Ishikawa (cell line): Measurements from ENCODE around the gene ZSWIM5.

Source experiments
- CEBPB ChIP-seq: IDR thresholded peaks from 2 replicates; pipeline ENCODE4 v1.6.1; 2012
- CREB1 ChIP-seq: IDR thresholded peaks from 2 replicates; pipeline ENCODE4 v1.6.1; 2012; ENCODE audit warnings: low read depth
- EGR1 ChIP-seq: IDR thresholded peaks from 2 replicates; pipeline ENCODE4 v1.6.1; 2012
- EP300 ChIP-seq: IDR thresholded peaks from 2 replicates; pipeline ENCODE4 v1.6.1; 2012; ENCODE audit warnings: borderline replicate concordance
- FOXM1 ChIP-seq: IDR thresholded peaks from 2 replicates; pipeline ENCODE4 v1.6.1; 2012; ENCODE audit warnings: low read depth, borderline replicate concordance
- NFIC ChIP-seq: IDR thresholded peaks from 2 replicates; pipeline ENCODE4 v1.6.1; 2012
- RAD21 ChIP-seq: IDR thresholded peaks from 2 replicates; pipeline ENCODE4 v1.6.1; 2012; ENCODE audit warnings: low read depth
- REST ChIP-seq: IDR thresholded peaks from 2 replicates; pipeline ENCODE4 v1.6.1; 2012; ENCODE audit warnings: low read depth, mild to moderate bottlenecking
- TAF1 ChIP-seq: IDR thresholded peaks from 2 replicates; pipeline ENCODE4 v1.6.1; 2012; ENCODE audit warnings: low read depth, mild to moderate bottlenecking
- TCF12 ChIP-seq: IDR thresholded peaks from 2 replicates; pipeline ENCODE4 v1.6.1; 2012; ENCODE audit warnings: low read depth
- TEAD4 ChIP-seq: IDR thresholded peaks from 2 replicates; pipeline ENCODE4 v1.6.1; 2012
- USF1 ChIP-seq: IDR thresholded peaks from 2 replicates; pipeline ENCODE4 v1.6.1; 2012
- YY1 ChIP-seq: IDR thresholded peaks from 2 replicates; pipeline ENCODE4 v1.6.1; 2012; ENCODE audit warnings: low read depth
- ZBTB7A ChIP-seq: IDR thresholded peaks from 2 replicates; pipeline ENCODE4 v1.6.1; 2012; ENCODE audit warnings: low read depth
- TF ChIP-seq, protein P1 (sequence below): IDR thresholded peaks from 2 replicates; pipeline ENCODE4 v1.6.1; 2012

Gene ZSWIM5

GRCh38 chr1:45205011-45205909, 1.1 kb downstream of the ZSWIM5 start:
- TF ChIP-seq EGR1 (no peak), REST (peak; percentile 73)

GRCh38 chr1:45200906-45201500, 5.4 kb downstream of the ZSWIM5 start:
- TF ChIP-seq CEBPB = no peak
- TF ChIP-seq, protein P1, sequence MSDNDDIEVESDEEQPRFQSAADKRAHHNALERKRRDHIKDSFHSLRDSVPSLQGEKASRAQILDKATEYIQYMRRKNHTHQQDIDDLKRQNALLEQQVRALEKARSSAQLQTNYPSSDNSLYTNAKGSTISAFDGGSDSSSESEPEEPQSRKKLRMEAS = no peak
- TF ChIP-seq USF1 = no peak
- TF ChIP-seq FOXM1 = no peak
- no peak for TF ChIP-seq TCF12
- TF ChIP-seq TAF1 = no peak
- TF ChIP-seq REST = no peak
- no peak for TF ChIP-seq CREB1
- no peak for TF ChIP-seq TEAD4
- TF ChIP-seq EGR1 = no peak
- no peak for TF ChIP-seq ZBTB7A
- TF ChIP-seq RAD21 = no peak

GRCh38 chr1:45200435-45200834, 6.0 kb downstream of the ZSWIM5 start:
- TF ChIP-seq YY1 (no peak), NFIC (no peak), ZBTB7A (no peak), TCF12 (no peak), CREB1 (no peak), EP300 (no peak), RAD21 (no peak)

GRCh38 chr1:45198185-45198584, 8.2 kb downstream of the ZSWIM5 start:
- TF ChIP-seq EGR1 = no peak
- TF ChIP-seq TEAD4 = no peak
- TF ChIP-seq CREB1 = no peak
- no peak for TF ChIP-seq FOXM1

- TF ChIP-seq YY1 (no peak), USF1 (no peak), FOXM1 (no peak), RAD21 (no peak), TEAD4 (no peak), REST (no peak), EP300 (no peak), TCF12 (no peak), ZBTB7A (no peak), EGR1 (no peak), TAF1 (no peak), CREB1 (no peak), CEBPB (no peak), NFIC (no peak)
- TF ChIP-seq, protein P1 = no peak
Measured at GRCh38 chr1:45196863-45197262, 9.5 kb downstream of the ZSWIM5 start.
